GM18508 (cell line): ENCODE results near the gene APOB.

Experiments
- ATAC-seq: cut with Tn5 transposase; IDR thresholded peaks from one replicate; pipeline ENCODE4 v1.9.1; 2021; ENCODE audit warnings: moderate number of reproducible peaks; ENCODE audit not compliant: insufficient read depth, unreplicated experiment

APOB gene

DNA sequence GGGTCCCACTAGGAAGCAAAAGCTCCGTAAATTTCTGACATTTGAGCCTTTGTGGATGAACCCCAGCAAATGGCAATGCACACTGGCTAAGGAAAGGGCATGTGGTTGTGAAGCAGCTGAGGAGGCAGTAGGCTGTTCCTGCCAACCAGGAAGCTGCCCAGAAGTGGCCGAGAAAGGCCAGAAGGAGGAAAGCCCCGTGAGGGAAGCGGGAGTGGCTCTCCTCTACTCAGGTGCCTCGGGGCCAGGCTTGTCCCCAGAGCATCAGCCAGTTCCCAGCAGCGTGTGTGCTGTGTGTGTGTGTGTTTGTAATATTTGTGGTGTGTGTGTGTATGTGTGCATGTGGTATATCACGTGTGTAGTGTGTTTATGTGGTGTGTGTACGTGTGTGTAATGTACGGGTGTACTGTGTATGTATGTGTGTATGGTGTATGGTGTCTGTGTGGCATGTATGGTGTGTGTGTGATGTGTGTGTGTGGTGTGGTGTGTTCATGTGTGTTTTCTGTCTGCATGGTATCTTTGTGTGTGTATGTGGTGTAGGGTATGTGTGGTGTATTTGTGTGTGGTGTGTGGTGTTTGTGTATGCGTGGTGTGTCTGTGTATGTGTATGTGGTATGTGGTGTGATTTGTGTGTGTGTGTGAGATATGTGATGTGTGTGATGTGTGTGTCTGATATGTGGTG is 90.6 kb downstream of the APOB start:
- no peak for ATAC-seq
